GM19455 (cell line): ENCODE results near the gene CRELD1.

Source experiments
- ATAC-seq: cut with Tn5 transposase; IDR thresholded peaks from one replicate; pipeline ENCODE4 v1.9.1; 2021; ENCODE audit not compliant: unreplicated experiment

The CRELD1 gene

DNA sequence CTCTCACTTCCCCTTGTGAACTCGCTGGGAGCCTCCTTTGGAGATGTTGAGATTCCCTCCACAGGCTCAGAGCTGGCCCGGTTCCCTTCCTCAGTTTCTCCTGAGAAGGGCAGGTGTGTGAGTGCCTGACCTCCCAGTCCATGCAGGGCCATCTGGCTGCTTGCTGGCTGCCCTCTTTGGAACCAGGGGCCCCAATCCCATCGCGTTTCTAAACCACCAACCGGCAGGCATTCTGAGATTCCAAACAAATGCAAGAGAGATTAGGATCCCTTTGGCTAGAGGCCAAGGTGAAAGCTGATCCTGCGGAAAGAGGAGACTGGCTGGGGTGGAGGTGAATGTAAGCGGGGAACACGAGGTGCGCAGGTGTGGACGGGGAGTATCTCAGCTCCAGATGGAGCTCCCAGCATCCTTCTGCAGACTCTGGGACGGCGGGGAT lies 21.5 kb downstream of the CRELD1 start:
- ATAC-seq = no peak

DNA sequence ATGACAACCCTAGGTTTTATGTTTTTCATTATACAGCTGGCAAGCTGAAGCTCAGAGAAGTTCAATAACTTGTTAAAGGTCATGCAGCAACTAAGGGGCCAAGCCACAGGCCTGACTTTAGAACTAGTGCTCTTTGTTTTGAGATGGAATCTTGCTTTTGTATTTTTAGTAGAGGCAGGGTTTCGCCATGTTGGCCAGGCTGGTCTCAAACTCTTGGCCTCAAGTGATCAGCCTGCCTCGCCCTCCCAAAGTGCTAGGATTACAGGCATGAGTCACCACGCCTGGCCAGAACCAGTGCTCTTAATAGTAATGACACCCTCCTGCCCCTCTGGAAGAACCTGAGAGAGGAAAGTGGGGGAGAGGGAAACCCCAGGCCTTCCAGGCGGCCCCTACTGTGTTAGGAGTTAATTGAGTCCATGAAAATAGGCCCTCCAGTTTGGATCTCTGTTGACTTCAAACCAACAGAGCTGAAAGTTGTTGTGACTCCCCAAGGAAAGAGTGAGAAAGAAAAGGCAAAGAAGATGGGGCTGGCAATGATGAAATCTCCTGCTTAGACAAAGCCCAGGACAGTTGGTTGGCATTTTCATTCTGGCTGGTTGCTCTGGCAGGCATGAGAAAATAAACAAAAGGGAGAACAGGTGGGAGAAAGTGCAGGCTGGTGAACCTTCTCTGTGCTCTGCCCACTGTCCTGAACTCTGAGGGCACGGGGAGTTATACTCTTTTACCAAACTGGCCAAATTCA lies 22.1 kb downstream of the CRELD1 start:
- ATAC-seq = no peak

DNA sequence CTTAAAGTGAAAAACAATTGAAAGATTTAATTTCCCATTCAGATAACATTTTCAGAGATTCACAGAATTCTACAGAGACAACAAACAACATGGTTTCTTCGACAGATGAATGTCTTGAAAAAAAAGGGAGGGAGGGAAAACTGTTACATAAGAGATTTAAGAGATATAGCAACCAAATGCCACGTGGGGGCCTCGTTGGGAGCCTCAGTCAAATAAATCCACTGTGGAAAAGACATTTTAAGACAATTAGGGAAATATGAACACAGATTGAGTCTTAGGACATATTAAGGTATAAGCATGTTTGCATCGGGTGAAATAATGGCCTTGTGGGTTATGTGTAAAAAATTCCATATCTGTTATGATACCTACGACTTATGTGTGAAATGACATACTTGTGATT lies 23.6 kb downstream of the CRELD1 start:
- no peak for ATAC-seq

GRCh38 chr3:9965200-9965875 lies 31.7 kb downstream of the CRELD1 start:
- ATAC-seq = no peak

DNA sequence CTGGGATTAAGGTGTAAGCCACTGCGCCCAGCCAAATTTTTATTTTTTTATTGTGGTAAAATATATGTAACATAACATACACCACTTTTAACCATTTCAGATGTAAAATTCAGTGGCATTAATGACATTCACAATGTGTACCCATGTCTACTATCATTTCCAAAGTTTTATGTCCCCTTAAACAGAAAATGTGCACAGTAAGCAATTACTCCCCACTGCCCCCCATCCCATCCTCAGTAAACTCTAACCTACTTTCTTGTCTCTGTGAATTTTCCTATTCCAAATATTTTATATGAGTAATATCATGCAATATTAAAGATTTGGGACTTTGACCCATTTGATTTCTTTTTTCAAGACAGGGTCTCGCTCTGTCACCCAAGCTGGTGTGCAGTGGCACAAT lies 33.2 kb downstream of the CRELD1 start:
- no peak for ATAC-seq

GRCh38 chr3:9969632-9970019 lies 36.0 kb downstream of the CRELD1 start:
- no peak for ATAC-seq

- no peak for ATAC-seq
Measured at GRCh38 chr3:9970020-9970652, 36.5 kb downstream of the CRELD1 start.

DNA sequence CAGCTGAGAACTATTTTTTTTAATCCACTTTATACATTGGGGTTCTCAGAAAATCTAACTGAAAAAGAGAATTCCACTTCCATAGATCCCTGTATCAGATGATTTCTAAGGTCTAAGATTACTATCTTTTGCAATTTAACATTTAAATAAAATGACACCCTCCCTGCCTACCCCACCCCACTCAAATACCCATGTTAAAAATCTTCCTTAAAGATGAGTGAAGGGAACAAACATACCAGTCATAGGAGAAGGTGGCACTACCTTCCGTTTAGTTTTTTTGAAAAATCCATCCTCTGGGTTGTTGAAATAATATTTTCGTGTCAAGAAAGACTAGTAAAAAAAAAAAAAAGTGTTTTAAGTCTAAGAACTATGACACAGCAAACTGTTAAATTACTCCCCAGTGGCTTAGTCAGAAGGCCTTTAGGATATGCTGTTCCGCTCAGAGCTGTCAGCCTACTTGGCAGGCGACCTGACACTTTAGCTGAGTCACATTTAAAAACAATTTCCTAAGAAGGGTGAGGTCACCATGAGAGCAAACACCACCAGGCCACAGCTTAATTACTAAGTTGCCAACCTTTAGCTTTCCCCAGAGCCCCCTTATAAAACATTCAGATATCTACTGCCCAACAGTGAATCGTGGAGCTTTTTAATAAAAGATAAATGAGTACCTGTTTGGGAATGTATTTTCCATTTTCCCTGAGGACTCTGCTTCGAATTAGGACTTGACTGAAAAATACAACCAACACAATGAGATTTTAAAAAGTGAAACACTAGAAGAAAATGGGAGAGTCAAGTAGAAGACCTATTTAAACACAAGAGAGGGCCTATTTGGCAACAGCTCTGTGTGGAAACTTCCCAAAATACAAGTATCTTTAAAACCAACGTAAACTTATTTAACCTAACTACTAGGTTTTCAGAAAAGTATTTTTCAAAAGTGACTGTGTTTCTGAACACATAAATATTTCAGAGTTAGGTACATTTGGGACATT lies 43.4 kb downstream of the CRELD1 start:
- no peak for ATAC-seq

DNA sequence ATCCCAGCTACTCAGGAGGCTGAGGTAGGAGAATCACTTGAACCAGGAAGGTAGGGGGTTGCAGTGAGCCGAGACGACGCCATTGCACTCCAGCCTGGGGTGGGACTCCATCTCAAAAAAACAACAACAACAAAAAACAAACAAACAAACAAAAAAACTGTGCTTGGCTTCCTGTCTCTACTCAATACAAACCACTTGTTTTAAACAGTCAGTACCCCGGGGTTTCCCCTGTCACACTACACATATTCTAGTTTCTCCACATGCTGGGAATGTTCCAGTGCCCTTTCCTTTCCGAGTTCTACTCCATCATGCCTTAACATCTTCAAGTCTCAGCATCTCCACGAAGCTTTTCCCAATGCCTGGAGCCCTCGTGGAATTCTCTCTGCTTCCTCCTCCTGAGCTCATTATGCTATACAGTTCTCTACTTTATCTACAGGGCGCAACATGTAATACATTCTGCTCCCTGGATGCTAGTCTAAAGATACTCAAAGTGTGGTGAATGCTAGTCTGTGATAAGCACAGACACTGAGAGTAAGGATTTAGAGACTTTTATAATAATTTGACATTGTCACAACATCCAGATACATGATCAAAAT lies 45.2 kb downstream of the CRELD1 start:
- ATAC-seq = no peak

GRCh38 chr3:9980251-9980650 lies 46.6 kb downstream of the CRELD1 start:
- no peak for ATAC-seq

DNA sequence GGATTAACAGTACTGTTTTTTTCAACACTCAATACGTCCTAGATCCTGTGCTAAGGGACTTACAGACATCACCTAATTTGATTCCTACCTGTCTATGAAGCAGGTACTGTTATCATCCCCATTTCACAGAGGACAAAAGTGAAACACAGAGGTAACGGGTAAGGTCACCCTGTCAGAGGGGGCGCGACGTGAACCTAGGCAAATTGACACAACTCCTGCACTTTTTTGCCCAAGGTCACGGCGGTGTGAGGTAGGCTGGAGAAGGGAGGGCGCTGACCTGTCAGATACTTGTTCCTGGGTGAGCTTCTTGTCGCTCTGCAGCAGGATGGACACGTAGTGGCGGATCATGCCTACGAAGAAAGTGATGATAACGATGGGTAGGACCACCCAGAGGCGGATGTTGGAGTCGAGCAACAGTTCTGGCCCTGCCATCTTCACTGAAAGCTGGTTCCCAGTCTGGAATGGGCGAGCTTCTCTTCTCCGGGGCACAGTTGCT lies 52.6 kb downstream of the CRELD1 start:
- peak; percentile 31 for ATAC-seq

- no peak for ATAC-seq
Measured at GRCh38 chr3:9994086-9994844, 60.6 kb downstream of the CRELD1 start.
